B cell (primary cell): ENCODE measurements around the gene OR5B21.

Experiments used
- EZH2 ChIP-seq: IDR thresholded peaks from 2 replicates; pipeline ENCODE4 v1.6.1; 2012; ENCODE audit warnings: borderline replicate concordance, low read depth, mild to moderate bottlenecking, moderate library complexity, low read length; ENCODE audit not compliant: insufficient read depth, poor library complexity, severe bottlenecking
- TF ChIP-seq, protein P1 (sequence below): fragments of 200-600 bp; IDR thresholded peaks from one replicate; pipeline ENCODE4 v1.8.0; 2022; ENCODE audit warnings: antibody characterized with exemption, mild to moderate bottlenecking

DNA sequence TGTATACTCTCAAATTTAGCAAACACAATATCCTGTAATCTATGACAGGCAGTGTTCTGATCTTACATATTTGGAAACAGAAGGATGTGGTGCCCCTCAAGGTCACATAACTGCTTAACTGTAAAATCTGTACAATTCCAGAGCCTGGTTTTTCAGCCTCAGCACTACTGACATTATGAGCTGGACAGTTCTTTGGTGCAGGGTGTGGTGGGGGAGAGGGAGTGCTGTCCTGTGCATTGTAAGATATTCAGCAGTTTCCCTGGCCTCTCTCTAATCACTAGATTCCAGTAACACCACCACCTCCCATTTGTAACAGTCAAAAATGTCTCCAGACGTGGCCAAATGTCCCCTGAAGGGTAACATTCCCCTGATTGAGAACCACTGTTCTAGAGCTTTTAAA, 1.8 kb upstream of the OR5B21 start:
- no peak for TF ChIP-seq EZH2
- TF ChIP-seq, protein P1, sequence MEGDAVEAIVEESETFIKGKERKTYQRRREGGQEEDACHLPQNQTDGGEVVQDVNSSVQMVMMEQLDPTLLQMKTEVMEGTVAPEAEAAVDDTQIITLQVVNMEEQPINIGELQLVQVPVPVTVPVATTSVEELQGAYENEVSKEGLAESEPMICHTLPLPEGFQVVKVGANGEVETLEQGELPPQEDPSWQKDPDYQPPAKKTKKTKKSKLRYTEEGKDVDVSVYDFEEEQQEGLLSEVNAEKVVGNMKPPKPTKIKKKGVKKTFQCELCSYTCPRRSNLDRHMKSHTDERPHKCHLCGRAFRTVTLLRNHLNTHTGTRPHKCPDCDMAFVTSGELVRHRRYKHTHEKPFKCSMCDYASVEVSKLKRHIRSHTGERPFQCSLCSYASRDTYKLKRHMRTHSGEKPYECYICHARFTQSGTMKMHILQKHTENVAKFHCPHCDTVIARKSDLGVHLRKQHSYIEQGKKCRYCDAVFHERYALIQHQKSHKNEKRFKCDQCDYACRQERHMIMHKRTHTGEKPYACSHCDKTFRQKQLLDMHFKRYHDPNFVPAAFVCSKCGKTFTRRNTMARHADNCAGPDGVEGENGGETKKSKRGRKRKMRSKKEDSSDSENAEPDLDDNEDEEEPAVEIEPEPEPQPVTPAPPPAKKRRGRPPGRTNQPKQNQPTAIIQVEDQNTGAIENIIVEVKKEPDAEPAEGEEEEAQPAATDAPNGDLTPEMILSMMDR, result no peak
